EL (cell line): ENCODE measurements around the gene AKR1B1.

ENCODE experiments used
- DNase-seq: peaks from one replicate; pipeline ENCODE4 v3.0.0-alpha.2; 2016

The AKR1B1 gene

DNA sequence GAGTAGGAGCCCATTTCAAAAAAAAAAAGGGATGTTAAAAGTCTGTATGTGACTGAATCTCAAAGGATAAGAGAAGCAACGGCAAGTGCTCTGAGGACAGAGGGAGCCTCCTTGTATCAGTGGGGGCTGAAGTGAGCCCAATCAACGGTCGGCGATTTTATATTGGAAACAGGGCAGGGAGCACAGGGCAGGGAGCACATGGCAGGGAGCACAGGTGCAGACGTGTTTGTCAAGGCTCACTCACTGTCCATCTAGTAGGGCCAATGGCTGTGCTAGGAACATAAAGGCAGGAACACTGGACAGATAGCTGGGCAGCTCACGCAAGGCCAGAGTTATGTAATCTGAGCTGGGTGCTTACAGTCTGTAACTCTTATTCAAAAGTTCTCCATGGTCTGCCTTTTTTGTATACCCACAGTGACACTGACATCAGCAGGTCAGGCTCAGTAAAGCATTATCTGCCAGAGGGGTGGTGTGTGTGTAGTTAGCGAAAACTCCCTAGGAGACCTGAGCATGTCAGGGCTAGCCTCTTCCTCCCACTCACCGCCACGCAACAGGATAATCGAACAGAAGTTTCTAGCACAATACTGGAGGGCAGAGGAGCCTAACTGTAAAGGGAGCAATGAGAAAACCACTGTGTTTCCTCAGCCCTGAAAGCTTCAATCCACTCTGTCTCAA lies 15.4 kb downstream of the AKR1B1 start:
- DNase-seq, result no peak

DNA sequence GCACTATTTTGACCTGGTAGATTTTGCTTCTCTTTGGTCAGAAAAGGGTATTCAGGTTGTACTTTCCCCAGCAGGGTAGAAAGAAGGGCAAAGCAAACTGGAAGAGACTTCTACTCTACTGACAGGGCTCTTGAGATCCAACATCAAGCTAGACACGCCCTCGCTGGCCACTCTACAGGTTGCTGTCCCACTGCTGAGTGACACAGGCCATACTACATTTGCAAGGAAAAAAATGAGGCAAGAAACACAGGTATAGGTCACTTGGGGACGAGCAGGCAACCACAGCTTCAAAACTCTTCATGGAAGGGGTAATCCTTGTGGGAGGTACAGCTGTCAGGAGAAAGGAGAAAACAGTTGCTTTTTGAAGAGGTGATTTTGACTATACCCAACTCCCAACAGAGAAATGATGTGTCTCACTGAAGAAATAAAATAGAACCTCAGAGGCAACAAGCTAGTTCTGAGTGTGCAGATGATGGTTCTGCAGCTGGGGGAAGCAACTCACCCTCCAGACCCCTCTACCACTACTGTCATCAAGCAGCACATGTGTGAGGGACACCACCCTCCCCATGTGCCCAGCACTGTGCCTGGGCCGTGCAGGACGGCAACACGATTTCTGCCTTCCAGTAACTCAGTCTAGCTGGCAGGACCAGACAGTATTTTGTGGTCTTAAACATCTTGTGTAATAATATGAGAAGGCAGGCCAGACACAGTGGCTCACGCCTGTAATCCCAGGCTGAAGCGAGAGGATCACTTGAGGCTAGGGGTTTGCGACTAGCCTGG lies 16.3 kb downstream of the AKR1B1 start:
- DNase-seq, result no peak

DNA sequence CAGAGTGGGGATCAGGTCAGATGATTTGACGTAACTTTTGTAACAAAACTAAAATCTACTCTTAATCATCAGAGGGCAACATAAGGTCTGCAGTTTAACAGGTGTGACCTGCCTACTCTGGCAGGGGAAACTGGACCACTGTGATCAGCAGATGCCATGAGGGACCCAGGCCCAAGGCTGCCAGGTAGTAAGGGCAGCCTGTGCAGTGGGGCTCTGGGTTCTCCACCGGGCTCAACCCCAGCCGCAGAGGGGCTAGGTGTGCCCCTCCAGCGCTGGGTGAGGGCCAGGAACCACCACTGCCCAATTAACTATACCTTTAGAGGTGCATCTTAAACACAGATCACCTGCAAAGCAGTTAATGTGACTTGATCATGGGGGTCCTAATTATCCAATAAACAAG lies 17.6 kb downstream of the AKR1B1 start:
- DNase-seq, result no peak

DNA sequence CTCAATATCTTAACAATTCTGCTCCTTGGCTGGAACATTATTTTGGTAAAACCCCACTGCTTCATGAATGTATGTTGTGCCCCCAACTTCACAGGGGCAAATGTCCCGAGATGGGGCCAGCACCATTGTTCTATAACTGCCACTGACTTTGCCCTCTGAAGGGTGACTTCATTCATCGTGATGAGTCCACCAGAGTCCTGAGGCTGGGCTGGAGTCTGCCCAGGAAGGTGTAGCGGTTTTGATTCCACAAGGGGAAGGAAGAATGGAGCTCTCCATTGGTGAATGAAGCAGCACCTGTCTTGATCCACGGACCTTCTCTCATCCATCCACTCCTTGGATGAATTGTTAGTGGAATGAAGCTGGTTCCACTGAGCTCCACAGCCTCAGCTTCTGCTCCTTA lies 18.4 kb downstream of the AKR1B1 start:
- DNase-seq, result no peak

DNA sequence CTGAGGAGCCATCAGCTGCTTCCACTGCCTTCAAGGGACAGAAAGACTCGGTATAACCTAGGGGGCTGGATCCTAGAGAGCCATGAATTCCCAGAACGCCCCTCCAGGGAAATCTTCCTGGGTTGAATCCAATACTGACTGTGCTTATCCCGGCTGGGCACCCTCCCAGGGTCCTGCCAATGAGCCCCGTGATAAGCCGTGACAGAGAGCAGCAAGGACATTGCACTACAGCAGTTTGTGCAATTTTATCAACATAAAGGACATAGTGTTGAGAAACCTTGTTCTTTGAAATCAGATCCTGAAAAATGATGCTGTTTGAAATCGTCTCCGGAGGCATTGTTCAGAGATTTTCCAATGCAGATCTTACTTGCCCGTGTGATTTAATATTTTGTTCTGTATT lies 18.8 kb downstream of the AKR1B1 start:
- no peak for DNase-seq

DNA sequence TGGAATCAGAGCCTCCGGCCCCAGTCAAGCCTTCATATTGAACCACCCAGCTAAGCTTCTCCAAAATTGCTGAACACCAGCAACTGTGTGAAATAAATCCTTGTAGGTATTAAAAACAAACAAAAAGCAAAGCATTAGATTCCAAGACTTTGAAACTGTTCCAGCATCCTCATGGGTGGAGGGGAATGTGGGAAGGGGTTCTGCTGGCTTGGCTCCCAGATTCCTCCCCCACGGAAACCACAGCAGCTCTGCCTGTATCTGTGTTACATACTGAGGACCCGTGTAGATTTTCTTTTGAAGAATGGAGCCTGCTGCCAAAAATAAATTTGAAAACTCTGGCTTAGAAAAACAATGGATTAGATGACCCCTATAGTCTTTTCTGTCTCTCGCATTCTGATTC lies 20.0 kb downstream of the AKR1B1 start:
- no peak for DNase-seq

DNA sequence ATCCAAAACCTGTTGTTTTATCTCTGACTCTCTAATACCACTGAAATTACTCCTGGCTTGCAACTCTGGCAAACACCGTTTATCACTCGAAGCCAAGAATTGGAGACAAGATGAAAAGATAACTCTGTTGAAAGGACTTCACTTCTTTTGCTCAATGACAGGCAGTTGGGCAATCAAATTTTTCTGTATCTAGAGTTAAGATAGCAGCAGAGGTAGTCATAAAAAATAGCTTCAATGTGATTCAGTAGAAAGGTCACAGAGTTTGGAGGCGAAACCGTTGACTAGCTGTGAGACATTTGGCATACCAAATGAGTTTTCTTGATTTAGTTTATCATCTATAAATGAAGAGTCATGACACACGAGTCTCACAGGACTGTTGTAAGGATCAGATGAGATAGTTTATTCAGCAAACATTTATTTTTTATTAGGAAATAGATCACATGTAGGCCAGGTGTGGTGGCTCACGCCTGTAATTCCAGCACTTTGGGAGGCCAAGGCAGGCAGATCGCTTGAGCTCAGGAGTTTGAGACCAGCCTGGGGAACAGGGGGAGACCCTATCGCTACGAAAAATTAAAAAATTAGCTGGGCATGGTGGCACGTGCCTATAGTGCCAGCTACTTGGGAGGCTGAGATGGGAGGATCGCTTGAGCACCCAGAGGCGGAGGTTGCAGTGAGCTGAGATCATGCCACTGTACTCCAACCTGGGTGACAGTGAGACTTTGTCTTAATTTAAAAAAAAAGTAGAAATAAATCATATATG lies 23.6 kb downstream of the AKR1B1 start:
- peak; percentile 69 for DNase-seq

DNA sequence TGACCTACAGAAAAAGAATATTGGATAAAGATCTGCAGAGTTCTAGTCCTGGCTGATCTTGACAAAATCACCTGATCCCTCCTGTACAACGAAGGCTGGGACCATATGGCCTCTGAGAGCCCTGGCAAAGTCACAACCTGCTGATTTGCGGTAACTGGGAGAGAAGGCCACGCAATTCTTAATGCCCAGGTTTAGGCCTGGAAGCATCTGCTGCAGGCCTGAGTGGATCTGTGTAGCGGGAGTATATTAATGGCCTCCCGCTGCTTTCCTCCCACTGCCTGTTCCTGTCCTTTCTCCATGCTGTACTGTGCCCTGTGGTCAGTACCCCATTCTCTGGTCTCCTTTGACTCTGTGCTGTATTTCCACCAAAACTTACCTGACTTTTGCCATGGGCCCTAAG lies 24.2 kb downstream of the AKR1B1 start:
- DNase-seq, result no peak

DNA sequence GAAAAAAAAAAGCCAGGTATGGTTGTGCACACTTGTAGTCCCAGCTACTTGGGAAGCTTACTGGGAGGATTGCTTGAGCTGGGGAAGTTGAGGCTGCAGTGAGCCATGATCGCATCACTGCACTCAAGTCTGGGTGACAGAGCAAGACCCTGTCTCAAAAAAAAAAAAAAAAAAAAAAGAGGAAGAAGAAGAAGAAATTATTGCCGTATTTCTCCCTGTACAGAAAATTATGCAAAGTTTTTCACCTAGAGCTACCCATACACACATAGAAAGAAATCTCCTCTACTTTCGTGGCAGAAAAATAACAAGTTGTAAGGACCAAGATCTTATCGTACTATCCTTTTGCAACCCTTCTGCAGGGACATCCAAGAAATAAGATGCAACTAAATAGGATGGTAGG lies 25.5 kb downstream of the AKR1B1 start:
- no peak for DNase-seq

DNA sequence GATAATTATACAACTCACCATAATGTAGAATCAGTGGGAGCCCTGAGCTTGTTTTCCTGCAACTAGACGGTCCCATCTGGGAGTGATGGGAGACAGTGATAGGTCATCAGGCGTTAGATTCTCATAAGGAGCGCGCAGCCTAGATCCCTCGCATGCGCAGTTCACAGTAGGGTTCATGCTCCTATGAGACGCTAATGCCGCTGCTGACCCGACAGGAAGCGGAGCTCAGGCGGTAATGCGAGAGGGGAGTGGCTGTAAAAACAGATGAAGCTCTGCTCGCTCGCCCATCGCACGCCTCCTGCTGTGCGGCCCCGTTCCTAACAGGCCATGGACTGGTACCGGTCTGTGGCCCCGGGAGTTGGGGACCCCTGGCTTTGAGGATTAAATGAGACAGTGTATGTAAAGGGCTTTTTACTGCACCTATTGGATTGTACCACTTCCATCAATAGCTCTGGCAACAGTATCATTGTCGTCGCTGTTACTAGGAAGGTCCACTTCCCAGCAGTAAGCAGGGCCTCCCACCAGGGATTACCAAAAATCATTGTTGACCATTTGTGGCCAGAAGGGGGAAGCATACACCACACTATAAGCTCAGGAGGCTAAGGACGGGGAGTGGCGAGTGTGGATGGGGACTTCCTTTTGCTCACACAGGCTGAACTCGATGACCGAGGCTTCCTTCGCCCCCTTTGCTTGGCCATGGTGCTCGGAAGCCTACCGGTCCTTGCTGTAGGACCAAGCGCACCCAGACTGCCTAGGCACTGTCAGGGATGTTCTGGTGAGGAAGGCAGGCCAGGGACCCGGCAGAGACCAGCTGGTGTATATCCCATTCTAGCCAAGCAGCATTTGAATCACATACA lies 26.4 kb downstream of the AKR1B1 start:
- peak; percentile 95 for DNase-seq

DNA sequence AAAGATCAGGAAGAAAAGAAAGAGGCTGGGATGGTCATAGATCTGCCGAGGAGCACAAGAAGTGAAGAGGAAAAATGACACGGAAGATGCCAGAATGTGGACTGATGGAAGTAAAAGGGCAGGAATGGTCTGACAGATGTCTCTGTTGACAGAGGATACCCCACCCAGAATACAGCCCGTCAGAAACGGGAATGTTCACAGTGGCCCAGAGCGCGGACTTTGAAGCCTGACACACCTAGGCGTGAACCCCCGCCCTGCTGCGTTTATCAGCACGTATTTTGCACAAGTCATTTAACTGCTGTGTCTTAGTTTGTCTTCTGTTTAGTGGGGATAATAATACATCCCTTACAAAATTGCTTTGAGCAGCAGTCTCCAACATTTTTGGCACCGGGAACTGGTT lies 27.1 kb downstream of the AKR1B1 start:
- DNase-seq, result no peak

DNA sequence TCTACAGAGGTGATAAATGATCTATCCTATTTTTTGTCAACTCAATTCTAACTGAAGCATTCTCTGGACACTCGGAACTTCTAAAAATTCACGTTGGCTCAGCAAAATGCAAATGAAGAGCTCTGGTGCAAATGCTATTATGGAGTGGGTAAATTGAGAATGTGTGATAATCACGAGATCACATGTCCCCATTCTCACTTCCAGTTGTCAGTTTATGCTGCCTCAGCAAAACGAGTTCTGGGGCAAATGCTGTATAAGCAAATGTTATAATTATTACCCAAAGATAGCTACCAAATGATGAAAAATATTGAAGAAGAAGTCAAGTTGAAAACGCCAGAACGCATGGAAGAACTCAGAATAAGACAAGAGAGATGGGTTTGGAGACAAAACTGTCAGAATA lies 29.4 kb downstream of the AKR1B1 start:
- DNase-seq, result no peak

DNA sequence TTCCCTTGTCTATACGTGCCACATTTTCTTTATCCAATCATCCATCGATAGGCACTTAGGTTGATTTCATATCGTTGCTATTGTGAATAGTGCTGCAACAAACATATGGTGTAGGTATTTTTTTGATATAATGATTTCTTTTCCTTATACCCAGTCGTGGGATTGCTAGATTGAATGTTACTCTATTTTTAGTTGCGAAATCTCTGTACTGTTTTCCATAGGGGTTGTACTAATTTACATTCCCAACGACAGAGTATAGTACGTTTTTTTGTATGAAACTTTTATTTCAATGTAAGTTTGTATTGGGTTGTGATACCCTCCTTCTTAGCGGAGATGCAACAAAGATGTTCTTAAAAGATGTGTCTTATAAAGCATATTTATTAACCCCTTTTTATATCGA lies 30.0 kb downstream of the AKR1B1 start:
- no peak for DNase-seq

DNA sequence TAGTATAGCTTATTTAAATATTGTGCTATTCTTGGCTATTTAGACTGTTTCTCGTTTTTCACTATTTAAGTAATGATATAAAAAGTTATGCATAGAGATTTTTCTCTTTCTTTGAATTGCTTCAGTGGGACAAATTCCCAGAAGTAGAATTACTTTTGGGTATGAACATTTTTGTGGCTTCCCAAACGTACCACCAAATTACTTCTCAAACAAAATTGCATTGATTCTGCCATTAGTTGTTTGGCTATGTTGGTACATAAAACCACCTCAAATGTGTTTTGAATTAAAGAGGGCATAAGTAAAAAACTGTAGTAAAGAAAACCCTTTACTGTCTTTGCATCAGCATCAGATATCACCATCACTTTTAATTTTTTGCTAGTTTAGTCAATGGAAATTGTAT lies 31.0 kb downstream of the AKR1B1 start:
- no peak for DNase-seq

DNA sequence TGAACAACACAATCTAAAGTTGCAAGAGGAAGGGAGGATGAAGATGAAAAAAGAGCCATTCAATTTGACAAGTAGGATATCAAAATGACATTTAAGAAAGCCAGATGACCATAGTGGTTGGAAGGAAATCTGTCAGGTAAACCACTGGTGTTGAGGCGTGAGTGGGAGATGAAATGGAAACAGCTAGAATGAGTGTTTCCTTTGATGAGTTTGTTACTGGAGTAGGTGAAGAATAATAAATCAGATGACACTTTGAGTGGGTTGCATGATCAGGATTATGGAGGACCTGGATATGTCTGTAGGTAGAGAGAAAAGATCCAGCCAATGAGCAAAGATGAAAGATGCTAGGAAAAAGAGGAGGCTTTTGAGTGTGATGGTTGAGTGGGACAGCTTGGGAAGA lies 33.1 kb downstream of the AKR1B1 start:
- no peak for DNase-seq

DNA sequence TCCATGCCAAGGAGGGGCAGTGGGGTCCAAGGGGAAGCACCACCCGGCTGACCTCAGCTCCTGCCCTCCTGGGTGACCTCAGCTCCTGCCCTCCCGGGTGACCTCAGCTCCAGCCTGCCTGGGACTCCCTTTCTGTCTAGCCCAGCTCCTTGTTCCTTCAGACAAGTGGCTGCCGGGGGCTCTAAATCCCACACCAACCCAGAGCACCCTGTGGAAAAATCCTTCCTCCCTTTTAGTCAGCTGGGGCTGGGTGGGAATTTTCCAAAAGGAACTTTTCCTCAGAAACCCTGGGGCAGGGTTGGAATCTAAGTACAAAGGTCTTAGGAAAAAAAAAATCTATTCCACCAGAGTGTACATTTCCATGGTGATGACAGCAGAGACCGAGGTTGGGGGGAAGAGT lies 36.3 kb downstream of the AKR1B1 start:
- no peak for DNase-seq

DNA sequence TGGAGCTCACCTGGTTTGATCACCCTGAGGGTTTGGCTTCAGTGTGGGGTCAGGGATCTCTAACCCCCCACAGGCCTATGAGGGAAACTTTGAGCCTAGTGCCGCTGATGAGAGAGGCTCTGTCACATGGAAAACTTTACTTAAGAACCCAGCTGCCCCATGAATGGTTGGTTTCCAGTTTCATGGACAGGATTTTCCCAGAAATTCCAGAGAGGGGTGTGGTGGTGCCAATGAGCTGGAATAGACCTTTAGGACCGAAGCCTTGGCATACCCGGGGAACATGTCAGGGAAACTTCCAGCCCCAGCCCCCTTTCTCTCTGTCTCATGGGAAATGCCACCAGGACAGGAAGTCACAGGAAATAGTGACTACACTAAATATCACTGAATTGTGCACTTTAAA lies 36.9 kb downstream of the AKR1B1 start:
- peak; percentile 35 for DNase-seq

DNA sequence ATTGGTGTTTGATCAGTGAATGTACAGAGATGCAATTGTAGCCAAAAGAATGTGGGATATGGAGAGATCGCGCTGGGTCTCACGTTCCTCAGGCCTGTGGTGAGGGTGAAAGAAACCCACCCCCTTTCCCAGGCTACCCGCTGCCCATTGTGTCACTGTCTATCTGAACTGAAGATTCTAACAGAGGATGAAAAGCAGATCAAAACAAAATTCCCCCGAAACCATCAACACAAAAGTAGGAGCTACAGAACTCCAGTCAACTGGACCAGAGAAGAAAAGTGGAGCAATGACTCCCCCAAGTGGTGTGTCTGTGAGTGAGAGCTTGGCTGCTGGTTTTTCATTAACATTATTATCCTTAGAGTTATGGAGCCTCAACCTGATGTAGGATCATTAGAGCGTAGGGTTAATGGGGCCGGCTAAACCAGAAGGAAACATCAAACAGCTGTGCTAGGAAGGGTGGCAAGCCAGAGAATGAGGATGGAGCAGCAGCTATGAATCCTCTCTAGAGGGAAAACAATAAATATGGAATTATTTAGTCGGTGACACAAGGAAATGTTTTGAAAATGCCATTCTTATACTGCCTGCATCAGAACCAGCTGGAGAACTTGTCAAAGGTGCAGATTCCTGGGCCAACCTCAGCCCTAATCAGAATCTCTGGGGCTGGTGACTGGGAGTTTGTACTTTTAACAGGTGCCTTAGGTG lies 38.3 kb downstream of the AKR1B1 start:
- peak; percentile 63 for DNase-seq

DNA sequence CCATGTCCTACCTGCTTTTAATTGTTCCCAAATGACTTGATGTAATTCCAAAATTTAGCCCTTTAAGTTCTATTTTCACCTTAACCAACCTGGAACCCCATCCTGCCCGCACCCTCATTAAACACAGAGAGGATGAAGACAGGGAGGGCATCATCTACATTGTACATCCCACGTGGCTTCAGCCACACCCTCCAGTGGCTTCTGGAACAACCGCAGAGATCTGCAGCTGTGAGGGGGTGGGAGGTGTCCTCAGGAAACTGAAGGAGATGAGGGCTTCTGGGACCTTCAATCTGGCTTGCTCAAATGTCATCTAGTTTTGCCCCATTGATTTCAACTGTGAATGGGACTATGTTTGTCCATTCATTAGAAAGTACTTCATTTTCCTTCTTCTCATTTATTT lies 39.0 kb downstream of the AKR1B1 start:
- DNase-seq, result no peak

DNA sequence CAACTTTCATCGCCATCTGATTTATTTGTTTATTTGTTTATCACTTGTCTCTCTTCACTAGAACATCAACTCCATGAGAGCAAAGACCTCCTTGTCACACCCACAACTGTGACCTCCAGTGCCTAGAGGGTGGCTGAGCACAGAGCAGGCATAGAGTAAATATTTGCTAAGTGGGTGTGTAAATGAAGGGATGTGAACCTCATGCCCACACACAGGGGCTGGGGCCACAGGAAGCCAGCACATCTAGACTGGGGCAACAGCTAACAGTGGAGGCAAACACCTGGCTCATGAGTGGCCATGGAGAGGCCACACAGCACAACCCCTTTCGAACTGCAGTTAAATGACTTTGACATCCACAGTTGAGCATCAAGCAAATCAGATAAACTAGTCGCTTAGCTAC lies 39.8 kb downstream of the AKR1B1 start:
- DNase-seq, result no peak

DNA sequence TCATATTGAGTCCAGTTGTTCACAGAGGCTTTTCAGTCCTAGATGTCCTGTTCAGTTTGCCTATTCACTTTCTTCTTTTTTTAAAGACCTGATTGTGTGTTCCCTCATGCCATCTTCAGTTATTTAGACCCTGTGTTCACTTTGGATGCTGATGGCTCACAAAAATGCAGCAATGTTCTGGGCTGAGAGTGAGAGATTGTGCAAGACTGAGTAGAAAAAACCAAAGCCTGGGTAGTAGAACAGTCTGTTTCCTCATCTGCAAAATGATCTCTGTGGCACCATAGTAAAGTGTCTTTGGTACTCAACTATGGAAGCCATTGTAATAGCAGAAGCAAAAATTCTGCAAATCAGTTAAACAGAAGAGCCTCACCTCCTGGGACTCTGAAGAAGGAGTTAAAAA lies 43.2 kb downstream of the AKR1B1 start:
- DNase-seq, result no peak

DNA sequence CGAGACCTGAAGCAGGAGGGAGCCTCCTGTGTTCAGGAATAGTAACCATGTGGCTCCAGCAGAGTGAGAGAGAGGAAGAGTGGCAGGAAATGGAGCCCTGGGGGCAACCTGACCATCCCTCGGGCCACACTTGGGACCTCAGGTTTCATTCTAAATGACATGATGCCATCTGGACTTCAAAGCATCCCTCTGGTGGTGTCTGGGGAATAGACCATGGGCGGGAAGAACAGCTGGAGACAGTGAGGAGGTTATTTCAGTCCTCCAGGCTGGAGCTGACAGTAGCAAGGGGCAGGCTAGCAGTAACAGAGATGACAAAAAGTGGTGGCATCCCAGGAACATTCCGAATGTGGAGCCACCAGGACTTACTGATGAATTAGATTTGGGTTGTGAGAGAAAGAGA lies 44.8 kb downstream of the AKR1B1 start:
- DNase-seq, result no peak

DNA sequence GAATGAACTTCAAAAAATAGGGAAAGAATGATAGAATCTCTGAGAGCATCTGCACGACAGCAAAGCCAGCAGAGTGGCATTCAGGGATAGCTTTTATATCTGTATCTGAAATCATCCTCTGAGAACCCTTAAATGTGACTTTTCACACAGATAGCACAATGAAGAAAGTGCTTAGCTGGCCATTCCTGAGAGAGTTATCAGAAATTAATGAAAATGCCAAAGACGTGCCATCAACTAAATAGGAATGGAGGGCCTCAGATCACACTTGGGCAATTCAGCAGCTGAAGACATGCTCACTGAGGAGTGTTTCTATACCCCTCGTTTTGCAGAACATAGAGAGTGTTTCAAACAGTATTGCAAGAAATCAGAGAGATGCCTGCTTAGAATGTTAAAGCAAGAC lies 51.6 kb downstream of the AKR1B1 start:
- DNase-seq, result no peak
